Lower leg skin (tissue), 4 donors: ENCODE results near the gene ENOX2. TPM values are rescaled to one million over a fixed set of nuclear protein-coding genes. Genes with fewer than 3 reads are reported as not detected.

Experiments
- DNase-seq, 2 donors: peaks; one replicate each; pipeline ENCODE4 v3.0.0-alpha.2; 2019; ENCODE audit warnings: low spot score in 2 of 2
- H3K4me3 ChIP-seq: fragments of 200-600 bp; sonication (generic); 2 replicates; pipeline ENCODE4 v1.5.1; 2017; ENCODE audit warnings: mild to moderate bottlenecking, low read depth; ENCODE audit not compliant: poor library complexity, severe bottlenecking
- POLR2A ChIP-seq, 2 donors: fragments of 450-650 bp; IDR thresholded peaks; one replicate each; pipeline ENCODE4 v1.6.1; 2016 to 2017; ENCODE audit warnings: antibody characterized with exemption in 2 of 2, mild to moderate bottlenecking in 1 of 2, moderate library complexity in 1 of 2
- WGBS, 2 donors: methylation state at CpG; one replicate each; pipeline ENCODE4 v1.1.5; 2018; 5-methylcytosine and 5-hydroxymethylcytosine counted together
- intact Hi-C: fragments of 100-400 bp; cut with DNase I; formaldehyde crosslinking; loops from one replicate; pipeline ENCODE4 v1.15.0; 2023; ENCODE audit warnings: low total_unique reads
- total RNA-seq, 4 donors: library from RNA; depleted of rRNA; stranded (reverse); fragments of >200 nt; gene quantifications; one replicate each; pipeline ENCODE4 v1.1.0, GENCODE V29; 2016
- TF ChIP-seq, protein P1 (sequence below), 3 donors: fragments of 450-650 bp; IDR thresholded peaks; one replicate each; pipeline ENCODE4 v1.5.1; 2016; ENCODE audit warnings: antibody characterized with exemption in 3 of 3, mild to moderate bottlenecking in 3 of 3, moderate library complexity in 2 of 3

Gene ENOX2
- total RNA-seq, 4 donors from 2014 or later = 6.5 to 9.5 (median 8.3) TPM

GRCh38 chrX:130896802-130897501 lies 6.1 kb downstream of the ENOX2 start:
- no peak overlapping the region for H3K4me3 ChIP-seq
- DNase-seq = no peak
- TF ChIP-seq POLR2A (IDR thresholded peaks at IDR 0.05) = no peak
- TF ChIP-seq, protein P1, sequence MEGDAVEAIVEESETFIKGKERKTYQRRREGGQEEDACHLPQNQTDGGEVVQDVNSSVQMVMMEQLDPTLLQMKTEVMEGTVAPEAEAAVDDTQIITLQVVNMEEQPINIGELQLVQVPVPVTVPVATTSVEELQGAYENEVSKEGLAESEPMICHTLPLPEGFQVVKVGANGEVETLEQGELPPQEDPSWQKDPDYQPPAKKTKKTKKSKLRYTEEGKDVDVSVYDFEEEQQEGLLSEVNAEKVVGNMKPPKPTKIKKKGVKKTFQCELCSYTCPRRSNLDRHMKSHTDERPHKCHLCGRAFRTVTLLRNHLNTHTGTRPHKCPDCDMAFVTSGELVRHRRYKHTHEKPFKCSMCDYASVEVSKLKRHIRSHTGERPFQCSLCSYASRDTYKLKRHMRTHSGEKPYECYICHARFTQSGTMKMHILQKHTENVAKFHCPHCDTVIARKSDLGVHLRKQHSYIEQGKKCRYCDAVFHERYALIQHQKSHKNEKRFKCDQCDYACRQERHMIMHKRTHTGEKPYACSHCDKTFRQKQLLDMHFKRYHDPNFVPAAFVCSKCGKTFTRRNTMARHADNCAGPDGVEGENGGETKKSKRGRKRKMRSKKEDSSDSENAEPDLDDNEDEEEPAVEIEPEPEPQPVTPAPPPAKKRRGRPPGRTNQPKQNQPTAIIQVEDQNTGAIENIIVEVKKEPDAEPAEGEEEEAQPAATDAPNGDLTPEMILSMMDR (IDR thresholded peaks at IDR 0.05) = no peak
- intact Hi-C loops = no loop called here
- 67 to 71% methylated on average over 9 of the region's 9 CpGs for WGBS, 2 donors

DNA sequence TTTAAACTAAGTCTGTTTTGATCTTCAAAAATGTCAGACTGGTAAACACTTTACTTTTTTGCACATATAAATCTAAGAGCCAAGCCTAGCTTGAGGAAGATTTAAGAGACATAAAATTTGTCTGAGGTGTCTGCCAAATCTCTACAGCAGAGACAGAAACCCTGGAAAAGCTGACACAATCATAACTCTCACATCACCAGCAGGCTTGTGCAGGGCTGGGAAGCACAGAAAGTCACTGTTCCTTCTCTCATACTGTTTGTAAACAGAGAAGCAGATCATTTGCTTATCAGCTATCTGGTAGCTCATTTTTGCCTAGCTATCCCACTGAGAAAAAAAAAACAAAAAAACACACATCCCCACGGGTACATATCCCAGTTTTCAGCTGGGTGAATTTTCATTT lies 7.0 kb downstream of the ENOX2 start:
- DNase-seq = peak in 1 of 2 donors; percentile 23
- TF ChIP-seq, protein P1 (IDR thresholded peaks at IDR 0.05) = no peak
- TF ChIP-seq POLR2A (IDR thresholded peaks at IDR 0.05) = no peak
- WGBS, 2 donors = 50 to 56% methylated on average over 1 of the region's 1 CpG
- H3K4me3 ChIP-seq = no peak overlapping the region
- intact Hi-C loops = no loop called here

GRCh38 chrX:130895299-130895698 lies 7.7 kb downstream of the ENOX2 start:
- intact Hi-C loops = no loop called here
- TF ChIP-seq, protein P1 (IDR thresholded peaks at IDR 0.05) = no peak
- TF ChIP-seq POLR2A (IDR thresholded peaks at IDR 0.05) = no peak

DNA sequence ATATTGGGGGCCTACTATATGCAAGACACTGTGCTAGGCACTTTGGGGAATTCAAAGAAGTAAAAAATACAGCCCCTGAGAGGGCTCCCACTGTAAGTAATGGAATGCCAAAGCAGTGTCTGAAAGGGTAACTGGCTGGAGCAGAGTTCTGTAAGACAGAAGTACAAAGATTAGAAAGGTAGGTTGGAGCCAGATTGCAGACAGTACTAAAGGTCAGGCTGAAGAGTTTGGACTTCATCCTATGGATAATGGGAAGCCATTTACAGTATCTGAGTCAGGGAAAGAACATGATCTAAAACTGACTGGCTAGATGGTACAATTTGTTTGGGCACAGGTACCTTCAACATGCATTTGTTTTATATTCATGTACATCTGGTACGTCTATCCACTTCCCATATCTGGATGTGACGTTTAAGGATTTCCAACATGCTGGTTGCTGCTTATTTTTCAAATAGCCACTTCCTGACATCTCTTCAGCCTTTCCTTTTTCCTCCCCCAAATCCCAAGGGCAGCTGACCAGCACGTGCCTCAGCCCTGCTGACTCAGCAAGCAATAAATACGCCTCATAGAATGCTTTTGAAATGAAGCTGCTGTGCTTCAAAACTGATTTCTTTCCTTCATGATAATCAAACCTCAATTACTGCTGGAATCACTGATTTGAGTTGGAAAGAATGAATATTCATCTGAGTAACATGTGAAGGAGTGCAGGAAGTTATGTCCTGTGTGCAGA lies 9.5 kb downstream of the ENOX2 start:
- TF ChIP-seq, protein P1 (IDR thresholded peaks at IDR 0.05) = no peak
- TF ChIP-seq POLR2A (IDR thresholded peaks at IDR 0.05) = no peak
- WGBS, 2 donors = 48 to 61% methylated on average over 4 of the region's 4 CpGs
- H3K4me3 ChIP-seq = no peak overlapping the region
- no peak for DNase-seq
- intact Hi-C loops = no loop called here

More at GRCh38 chrX:130895299-130895698, 7.7 kb downstream of the ENOX2 start:
- no peak overlapping the region for H3K4me3 ChIP-seq
- no peak for DNase-seq
- WGBS, 2 donors = 56 to 63% methylated on average over 2 of the region's 2 CpGs

DNA sequence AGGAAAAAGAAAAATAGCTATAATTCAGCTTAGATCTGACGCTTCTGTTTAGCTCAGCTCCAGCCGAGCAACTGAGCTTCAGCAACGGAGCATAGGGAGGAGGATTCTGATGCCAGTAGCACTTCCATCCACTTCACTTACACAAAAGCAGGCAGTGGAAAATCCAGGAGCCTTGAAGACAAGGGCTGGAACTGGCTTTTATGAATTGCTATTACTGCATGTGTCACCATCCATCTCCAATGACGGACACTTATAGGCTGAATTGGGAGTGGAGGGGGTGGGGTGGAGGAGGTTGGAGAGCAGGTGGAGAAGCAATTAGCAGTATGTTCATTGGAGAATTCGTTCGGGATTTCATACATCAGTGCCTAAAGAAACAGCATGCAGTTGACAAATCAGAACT lies 15.6 kb downstream of the ENOX2 start:
- TF ChIP-seq POLR2A (IDR thresholded peaks at IDR 0.05) = no peak
- TF ChIP-seq, protein P1 (IDR thresholded peaks at IDR 0.05) = no peak
- H3K4me3 ChIP-seq = no peak overlapping the region
- WGBS, 2 donors = 75 to 94% methylated on average over 6 of the region's 6 CpGs
- intact Hi-C loops = no loop called here
- DNase-seq = no peak
